ENCODE measurements around the gene KIF5A.
A peak's percentile ranks its signal among the peaks of the same experiment; 100 is the strongest.

KIF5A gene

DNA sequence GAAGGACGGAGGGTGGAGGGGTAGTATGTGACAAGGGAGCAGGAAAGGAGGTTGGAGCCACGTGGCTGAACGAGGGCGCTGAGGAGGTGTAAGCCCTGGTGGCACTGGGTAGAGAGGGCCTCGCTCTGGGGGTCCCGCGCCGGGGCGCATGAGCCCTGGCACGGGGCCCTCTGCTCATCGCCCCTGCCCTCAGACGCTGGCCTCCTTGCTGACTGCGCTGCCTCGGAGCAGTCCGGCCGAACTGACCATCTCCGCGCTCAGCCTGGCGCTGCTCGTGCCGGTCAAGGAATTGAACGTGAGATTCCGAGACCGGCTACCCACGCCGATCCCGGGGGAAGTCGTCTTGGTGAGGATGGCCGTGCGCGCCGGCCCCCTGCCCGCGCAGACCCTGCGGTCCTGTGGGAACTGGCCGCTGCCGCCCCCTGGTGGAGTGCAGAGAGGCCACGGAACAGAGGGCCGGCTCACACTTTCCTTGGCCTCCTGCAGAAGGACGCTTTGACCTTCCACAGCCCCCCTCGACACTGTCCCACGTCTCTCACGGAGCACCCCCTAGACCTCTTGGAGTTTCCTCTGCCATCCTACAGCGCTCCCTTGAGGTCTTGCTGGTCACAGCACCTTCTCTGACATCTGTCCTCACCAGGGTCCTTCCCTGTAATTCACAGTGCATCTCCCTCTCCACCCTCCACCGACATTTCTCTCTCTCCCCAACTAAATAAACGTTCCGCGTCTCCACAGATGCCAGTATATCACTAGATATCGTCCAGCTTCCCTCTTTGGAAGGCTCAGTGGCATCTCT lies 71.9 kb downstream of the KIF5A start:
- DNase-seq = no peak

DNA sequence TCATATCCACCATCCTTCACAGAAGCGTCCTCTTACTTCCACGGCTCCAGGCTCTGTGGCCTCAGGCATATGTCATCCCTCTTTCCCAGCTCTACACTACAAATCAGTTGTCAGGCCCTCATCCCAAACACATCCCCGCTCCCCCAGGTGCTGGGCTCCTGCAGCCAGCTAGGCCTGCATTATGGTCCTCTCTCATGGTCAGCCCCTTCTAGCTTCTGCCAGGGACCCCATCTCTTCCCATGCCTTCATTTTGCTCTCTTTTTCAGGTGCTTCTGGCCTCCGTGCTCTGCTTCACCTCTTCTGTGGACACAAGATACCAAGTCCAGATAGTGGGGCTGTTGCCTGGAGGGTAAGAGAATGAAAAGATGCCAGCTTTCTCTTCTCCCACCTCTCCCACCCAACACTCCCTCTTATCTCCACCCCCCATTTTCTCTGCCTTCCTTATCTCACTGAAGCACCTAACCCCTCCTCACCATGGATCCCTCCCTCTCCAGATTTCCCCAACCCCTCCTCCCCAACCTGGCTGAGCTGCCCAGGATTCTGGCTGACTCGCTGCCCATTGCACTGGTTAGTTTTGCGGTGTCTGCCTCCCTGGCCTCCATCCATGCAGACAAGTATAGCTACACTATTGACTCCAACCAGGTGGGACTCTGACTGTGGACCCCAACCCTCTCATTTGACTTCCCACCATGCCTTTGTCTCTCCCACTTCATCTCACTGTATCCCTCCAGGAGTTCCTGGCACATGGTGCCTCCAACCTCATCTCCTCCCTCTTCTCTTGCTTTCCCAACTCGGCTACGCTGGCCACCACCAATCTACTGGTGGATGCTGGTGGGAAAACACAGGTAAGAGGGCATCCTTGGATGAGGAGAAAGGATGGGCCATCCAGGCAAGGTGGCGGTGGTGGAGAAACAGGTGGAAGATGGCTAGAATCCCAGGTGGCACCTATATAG lies 72.7 kb downstream of the KIF5A start:
- DNase-seq = no peak

DNA sequence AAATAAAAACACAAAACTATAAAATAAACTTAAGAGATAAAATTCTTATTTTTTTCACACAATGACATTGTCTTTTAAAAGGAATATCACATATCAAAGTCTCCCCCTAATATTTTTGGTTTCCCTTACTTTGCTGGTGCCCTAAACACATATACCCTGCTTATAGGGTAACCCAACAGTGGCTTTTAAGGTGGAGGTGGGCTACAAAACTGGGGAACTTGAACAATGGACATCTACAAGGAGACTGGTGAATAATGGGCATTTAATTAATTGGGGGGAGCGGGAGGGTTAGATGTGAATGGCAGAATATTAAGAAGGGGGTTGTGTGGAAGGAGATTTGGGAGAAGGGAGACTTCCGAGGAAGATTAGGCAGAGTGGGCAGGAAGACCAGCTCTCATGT lies 73.5 kb downstream of the KIF5A start:
- DNase-seq = no peak

DNA sequence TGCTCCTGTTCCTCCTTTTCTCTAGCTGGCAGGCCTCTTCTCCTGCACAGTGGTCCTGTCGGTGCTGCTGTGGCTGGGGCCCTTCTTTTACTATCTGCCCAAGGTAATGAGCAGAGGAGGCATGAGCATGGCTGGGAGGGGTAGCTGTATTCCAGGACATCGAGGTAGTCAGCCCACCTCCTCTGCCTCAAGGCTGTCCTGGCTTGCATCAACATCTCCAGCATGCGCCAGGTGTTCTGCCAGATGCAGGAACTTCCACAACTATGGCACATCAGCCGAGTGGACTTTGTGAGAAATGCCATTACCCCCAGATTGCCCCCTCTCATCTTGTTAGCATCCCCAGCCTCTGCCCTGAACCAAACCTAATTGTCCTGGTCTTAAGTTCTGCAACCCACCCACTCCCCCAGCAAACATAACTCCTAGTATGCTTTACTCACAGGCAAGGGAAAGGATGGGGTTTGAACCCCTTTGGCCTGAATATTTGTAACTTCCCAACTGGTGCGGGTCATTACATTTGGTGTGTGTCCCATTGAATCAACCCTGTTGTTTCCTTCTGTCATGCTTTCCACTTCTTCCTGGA lies 74.1 kb downstream of the KIF5A start:
- DNase-seq = no peak

DNA sequence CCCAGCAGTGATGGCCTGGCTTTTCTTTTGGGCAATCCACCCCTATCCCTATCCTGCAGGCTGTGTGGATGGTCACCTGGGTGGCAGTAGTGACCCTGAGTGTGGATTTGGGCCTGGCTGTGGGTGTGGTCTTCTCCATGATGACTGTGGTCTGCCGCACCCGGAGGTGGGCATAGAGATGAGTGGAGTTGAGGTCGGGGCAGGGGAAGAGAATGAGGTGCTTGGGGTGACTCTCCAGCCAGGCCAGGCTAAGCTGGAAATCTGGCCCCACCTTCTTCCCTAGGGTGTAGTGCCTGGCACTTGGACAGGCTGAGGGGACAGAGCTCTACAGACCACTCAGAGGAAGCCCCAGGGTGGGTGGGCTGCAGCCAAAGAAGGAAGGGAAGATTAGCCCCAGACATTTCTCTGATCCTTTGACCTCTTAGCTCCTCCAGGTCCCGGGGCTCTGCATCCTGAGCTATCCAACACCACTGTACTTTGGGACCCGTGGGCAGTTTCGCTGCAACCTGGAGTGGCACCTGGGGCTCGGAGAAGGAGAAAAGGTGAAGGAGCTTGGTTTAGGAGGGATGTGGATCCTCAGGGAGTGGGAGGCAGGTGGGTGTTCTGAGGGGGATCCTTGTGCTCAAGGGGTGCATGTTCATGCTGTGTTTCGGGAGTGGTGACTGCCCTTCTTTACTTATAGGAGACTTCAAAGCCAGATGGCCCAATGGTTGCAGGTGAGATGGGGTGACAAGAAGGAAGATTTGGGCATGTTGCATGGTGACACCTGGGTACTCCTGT lies 74.8 kb downstream of the KIF5A start:
- no peak for DNase-seq

DNA sequence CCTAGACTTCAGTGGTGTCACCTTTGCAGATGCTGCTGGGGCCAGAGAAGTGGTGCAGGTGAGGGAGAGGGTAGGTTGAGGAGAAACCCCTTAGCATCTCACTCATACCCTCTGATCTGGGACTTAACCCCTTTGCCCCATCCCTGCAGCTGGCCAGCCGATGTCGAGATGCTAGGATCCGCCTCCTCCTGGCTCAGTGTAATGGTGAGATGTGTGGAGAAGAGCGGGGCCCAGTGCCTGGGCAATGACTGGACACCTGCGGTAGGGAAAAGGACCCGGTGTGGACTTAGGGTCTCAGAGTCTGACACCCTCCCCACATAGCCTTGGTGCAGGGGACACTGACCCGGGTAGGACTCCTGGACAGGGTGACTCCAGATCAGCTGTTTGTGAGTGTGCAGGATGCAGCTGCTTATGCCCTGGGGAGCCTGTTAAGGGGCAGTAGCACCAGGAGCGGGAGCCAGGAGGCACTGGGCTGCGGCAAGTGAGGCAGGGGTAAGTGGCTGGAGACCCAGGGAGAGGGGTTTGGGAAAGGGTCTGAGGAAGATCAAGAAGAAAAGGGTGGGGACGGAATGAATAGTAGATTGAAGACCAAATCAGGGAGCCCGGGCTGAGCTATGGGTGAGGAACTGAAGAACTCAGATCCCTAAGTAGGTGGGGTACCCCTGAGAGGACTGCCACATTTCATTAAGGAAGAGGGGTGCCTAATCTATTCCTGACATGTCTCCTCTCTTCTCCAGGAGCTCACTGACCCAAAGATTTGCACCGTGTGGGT lies 75.6 kb downstream of the KIF5A start:
- DNase-seq = no peak

DNA sequence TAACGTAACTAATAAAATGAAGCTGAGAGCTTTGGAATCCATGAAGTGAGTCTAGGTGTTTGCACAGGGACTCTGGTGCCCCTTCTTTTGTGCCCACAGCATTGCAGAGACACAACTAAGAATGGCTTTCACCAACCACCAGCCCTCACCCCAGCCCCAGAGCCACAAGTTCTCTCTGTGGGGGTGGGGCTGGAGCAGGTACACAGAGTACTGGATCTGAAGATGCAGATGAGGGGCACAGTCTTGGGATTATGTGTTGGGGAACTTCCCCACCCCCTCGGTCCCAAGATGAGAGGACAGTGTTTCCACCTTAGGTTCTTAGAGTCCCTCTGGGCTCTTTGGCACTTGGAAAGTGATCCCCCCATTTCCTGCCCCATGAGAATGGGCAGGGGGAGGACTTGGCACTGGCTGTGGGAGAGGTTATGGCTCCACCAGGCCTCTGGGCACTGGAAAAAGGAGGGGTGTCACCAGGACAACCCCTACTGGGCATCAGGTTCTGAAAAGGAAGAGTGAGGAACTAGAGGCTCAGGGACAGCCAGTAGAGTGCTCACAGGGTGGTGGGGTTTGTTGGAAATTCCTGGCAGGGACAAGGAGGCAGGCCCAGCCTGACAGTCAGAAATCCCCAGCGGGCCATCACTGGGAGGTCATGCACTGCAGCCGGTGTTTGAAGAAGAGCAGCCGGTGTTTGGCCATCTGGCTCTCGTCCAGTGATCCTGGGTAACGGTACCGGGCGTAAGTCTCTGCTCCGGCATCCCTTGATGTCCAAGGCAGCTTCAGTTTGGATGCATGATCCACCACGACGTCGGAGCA lies 76.5 kb downstream of the KIF5A start:
- DNase-seq = no peak

DNA sequence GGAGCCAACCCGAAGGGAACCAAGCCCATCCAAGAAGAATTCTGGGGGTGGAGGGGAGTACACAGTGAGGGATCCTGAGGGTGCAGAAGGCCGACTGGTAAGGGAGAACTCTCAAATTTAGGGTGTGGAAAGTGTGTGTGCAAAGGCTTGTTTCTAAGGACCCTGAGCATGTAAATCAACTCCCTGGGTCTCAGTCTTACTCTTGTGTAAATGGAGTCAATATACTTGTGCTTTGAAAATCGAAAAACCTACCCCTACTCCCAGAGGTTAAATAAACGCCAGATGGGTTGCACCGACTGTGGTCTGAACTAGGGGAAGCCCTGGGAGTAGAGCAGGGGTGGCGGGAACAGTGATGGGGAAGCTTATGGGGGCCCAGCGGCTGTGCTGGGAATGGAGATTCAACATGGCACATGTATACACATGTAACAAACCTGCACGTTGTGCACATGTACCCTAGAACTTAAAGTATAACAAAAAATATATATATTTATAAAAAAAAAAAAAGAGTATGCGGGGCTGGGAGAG lies 77.1 kb downstream of the KIF5A start:
- no peak for DNase-seq

DNA sequence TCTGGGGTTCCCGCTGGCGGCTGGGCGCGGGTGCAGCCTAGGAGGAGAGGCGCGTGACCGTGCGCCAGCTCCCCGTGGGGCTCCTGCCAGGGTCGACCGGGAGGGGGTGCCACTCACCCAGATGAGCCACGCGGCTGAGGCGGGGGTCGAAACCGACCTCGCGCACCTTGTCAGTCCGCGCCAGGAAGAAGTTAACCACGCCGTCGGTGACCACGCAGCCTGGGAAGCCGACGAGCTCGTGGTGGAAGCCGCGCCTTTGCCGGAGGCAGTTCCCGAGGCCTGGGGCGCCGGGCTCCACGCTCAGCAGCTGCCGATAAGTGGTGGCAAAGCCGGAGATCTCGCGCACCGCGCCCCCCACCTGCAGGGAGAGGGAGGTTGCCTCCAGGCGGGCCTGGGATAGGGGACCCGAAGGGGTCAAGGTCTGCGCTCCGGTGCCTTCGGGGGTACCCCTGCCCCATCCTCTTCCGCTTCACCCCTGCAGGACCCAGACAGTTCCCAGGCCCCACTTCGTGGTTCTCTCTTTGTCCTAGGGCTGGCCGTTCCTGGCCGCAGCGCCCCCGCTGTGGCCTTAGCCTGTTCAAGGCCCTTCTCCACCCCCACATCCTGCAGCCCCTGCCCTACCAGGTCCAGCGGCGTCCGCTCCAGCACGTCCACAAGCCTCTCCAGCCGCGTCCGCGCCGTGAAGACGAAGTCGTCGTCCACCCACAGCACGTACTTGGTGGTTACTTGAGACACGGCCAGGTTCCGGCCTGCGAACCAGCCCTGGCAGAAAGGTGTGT lies 77.8 kb downstream of the KIF5A start:
- DNase-seq = no peak

DNA sequence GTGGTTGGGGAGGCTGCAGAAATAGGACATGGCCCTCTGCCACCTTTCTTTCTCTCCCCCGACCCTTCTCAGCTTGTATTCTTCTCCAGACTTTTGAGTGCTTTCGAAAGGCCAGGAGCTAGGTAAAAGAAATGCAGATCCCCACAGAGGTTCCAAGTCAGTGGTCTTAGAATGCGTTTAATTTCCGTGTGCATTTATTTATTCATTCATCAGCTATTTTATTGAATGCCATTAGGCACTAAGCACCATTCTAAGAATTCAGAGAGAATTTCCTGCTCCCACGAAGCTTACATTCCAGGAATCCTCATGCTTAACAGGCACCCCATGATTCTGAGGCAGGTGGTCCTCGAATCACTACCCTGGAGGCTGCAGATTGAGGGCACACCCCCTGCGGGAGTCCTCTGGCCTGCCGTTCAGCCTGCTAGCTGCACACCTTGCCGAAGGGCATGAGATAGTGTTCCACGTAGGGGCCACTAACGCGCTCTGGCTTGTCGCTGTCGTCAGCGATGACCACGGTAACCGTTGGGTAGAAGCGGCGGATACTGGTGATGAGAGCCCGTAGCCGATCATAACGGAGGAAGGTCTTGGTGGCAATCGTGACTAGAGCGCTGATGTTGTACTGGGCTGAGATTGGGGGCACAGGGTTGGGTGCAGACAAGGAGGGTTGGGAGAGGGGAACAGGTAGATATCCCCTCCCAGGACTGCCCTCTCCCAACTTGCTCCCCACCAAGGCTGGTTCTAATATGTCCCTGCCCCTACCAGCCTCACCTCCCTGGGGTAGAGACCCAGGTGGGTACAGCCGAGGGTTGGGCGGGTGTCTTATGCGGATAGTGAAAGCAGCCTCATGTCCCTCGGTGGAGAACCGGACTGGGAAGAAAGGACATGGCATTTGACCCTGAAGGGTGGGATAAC lies 78.7 kb downstream of the KIF5A start:
- no peak for DNase-seq

DNA sequence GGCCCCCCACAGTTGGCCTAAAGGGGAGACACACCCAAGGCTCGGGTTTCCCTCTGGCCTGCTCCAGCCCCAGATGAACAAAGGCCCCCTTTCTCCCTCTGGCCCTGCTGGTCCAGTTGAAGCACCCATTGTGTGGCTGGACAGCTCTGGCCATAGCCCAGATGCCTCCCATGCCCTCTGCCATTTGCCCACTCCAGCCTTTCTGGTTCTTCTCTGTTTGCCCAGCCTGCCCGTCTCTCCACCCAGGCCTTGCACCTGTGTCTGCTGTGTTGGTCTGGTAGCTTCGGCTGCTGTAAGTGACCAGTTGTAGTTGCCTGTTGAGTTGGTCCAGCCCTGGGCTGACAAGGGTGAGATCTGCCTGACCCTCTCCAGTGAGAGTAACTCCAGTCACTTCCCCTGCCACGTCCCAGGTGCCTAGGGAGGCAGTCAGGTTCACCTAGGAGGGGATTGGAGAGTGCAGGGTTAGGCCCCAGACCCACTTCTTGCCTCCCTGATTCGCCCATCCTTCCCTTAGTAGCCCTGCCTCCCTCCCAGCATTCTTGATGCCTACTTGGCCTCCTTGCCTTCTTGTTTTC lies 80.1 kb downstream of the KIF5A start:
- DNase-seq = no peak

DNA sequence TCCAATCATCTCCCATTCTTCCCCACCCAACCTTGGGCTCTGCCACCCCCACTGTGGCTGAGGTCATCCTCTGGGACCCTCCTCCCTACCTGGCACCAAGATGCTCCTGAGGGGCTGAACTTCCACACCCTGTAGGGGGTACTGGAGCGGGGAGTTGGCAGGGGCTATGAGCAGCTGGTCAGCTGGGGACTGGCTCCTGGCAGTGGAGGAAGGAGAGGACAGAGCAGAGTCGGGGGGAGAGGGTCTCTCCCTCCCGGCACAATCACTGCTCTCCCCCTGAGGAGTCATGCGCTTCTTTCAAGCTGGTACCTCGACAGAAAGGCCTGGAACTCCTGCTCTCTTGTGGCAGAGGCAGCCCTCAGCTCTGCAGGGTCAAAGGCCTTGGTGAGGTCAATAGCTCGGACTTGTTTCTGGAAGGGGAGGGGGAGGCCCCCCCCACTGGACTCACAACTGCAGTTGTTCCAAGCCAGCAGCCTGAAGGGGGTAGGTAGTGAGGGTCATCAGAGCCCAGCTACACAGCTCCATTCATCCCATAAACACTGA lies 81.1 kb downstream of the KIF5A start:
- DNase-seq = no peak

DNA sequence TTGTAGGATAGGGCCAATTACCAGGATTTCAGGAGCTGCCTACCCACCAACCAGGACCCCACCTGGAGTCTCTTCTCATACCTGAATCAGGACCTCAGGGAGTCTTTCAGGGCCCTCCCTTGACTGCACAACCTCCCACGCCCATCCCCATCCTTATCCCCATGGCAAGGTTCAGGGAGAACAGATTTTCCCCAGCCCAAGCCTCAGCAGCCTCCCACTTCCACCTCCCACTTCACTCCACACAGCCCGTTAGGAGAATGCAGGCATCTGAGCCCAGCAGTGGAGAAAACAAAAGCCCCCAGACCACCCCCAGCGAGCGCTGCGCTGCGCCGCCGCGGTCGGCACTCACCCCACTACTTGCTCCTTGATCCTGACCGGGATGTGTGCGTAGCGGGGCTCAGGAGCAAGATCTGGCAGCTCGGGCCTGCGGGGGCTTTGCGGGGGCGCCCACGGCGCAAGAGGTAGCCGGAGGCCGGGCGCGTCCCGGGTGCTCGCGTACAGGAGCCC lies 81.8 kb downstream of the KIF5A start:
- no peak for DNase-seq

DNA sequence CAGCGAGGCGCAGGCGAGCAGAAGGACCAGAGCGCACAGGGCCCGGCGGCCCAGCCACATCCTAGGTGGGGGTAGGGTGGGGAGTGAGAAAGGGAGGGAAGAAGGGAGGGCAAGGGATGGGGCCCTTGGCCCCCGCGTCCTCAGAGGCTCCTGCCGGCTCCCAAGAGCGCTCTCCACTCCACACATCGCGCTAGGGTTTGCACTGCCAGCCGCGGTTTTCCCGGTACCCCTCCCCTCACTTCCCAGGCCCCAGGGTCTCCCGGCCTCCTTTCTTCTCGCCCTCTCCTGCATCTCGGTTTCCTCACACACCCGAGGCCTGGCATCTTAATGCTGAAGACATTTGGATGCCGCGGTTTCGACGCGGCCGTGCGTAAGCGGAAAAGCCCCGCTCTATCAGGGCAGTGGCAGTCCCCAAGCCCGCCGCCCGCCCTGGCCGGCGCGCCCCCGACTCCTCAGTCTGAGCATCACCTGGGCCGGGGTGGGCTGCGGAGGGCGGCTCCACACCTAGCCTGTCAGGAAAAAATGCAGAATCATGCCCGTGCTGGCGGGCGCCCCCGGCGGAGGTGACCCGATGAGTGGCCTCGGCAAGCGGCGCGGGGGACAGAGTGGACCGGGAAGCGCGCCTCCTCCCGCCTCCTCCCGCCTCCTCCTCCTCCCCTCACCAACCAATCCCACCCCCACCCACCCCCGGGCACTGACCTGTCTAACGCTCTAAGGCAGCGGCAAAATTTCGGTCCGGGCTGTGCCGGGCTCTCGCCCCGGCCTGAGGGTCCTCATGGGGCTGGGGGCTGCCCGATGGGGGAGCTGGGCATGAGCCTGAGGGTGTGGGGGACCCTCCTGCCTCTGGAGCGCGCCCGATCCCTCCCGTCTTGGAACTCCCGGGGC lies 82.5 kb downstream of the KIF5A start:
- DNase-seq = no peak

DNA sequence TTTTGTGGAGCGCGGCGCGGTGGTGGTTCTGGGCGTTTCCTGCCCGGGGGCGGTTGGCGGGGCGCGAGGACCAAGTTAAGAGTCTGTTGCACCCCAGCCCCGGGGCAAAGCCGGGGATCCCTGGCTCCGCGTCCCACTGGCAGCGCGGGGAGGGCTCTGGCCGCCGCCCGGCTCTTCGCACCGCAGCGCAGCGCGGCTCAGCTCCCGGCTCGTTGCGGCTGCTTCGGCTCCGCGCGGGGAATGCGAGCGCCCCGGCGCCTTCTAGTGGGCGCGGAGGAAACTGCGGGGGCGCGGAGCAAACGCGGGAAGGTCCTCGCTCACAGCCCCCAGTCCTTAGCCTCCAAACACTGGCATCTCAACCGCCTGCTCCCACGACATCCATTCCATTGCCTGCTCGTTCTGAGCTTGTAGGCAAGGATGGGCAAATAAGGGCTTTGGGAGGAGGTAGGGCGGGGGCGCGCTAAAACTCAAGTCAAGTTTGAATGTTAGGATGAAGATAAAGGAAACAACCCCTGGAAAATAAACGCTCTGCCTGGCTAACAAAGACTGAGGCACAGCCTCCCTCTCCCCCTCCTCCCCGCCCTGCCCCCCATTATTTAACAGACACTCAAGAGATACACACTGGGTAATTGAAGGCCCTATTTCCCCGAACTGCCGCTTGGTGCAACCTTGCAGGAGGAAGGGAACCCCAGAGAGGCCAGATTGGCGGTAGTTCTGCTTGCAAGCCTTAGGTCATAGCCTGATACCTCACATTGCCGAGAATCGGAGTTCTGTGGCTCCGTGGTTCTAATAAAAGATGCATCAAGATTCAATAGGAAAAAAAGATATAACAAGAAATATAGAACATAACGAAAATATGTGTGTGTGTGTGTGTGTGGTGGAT lies 83.4 kb downstream of the KIF5A start, which contains the start of gene B4GALNT1:
Gene B4GALNT1, minus strand, starts transcription at position 244 of the 883 bp plus-strand sequence. CDS start 1,069 bp downstream, outside the sequence.
- peak; percentile 64 for DNase-seq
